OCI-LY3 (cell line): ENCODE measurements around the gene ARRDC1.

Experiments
- H2AFZ ChIP-seq: fragments of 200-600, 300-600 bp; shearing (Covaris generic); 2 replicates; pipeline ENCODE4 v1.6.0; 2014; ENCODE audit warnings: antibody characterized with exemption, low read depth, low read length
- H3K27ac ChIP-seq: fragments of 200-600, 300-600 bp; sonication (generic); 2 replicates; pipeline ENCODE4 v1.5.1; 2014; ENCODE audit warnings: mild to moderate bottlenecking, low read length, moderate library complexity, mixed read lengths
- H3K27me3 ChIP-seq: fragments of 200-600, 300-600 bp; sonication (generic); 2 replicates; pipeline ENCODE4 v1.6.1; 2014; ENCODE audit warnings: low read depth, low read length, mixed read lengths
- H3K36me3 ChIP-seq: fragments of 200-600, 300-600 bp; sonication (generic); replicated peaks from 2 replicates; pipeline ENCODE3; 2014; ENCODE audit warnings: low read depth, low read length, mixed read lengths
- H3K4me1 ChIP-seq: fragments of 300-600, 200-600 bp; sonication (generic); 2 replicates; pipeline ENCODE4 v1.6.1; 2014; ENCODE audit warnings: low read length, mixed read lengths
- H3K4me2 ChIP-seq: fragments of 200-600, 300-600 bp; sonication (generic); 2 replicates; pipeline ENCODE4 v1.6.1; 2014; ENCODE audit warnings: low read length, mixed read lengths
- H3K4me3 ChIP-seq: fragments of 300-600, 200-600 bp; sonication (generic); 2 replicates; pipeline ENCODE4 v1.5.1; 2014; ENCODE audit warnings: antibody characterized with exemption, mild to moderate bottlenecking, low read length, moderate library complexity
- H3K79me2 ChIP-seq: fragments of 300-600, 200-600 bp; shearing (Covaris generic); 2 replicates; pipeline ENCODE4 v1.6.1; 2014; ENCODE audit warnings: mild to moderate bottlenecking, low read length, mixed read lengths
- H3K9ac ChIP-seq: fragments of 300-600, 200-600 bp; shearing (Covaris generic); 2 replicates; pipeline ENCODE4 v1.6.0; 2014; ENCODE audit warnings: mild to moderate bottlenecking, low read length, moderate library complexity
- H3K9me3 ChIP-seq: fragments of 200-600, 300-600 bp; shearing (Covaris generic); 2 replicates; pipeline ENCODE4 v1.6.1; 2014; ENCODE audit warnings: low read length, mixed read lengths; ENCODE audit not compliant: insufficient read depth
- H4K20me1 ChIP-seq: fragments of 200-600, 300-600 bp; sonication (generic); 2 replicates; pipeline ENCODE4 v1.6.1; 2016; ENCODE audit warnings: low read length, mixed read lengths; ENCODE audit not compliant: insufficient read depth
- CTCF ChIP-seq: fragments of 200-600, 300-600 bp; sonication (generic); IDR thresholded peaks from 2 replicates; pipeline ENCODE4 v1.5.1; 2014; ENCODE audit warnings: antibody characterized with exemption, low read length, low read depth
- EZH2phosphoT487 ChIP-seq: fragments of 200-600 bp; shearing (Covaris generic); IDR thresholded peaks from 2 replicates; pipeline ENCODE4 v1.6.1; 2018; ENCODE audit warnings: antibody characterized with exemption, mixed run types, low read depth

The ARRDC1 gene

GRCh38 chr9:137605121-137606004 is at the start of gene ARRDC1:
TSS of gene ARRDC1 (plus strand) at chr9:137605686. CDS start at chr9:137605718, 32 bp downstream.
- Histone ChIP-seq H3K79me2 (peaks cover 4% of the 10 kb centered on the region; the same call in 1 of the 2 replicates), H3K27me3 (no peaks in the 10 kb centered on the region; the same call in 1 of the 2 replicates), H3K27ac (no peak within 1 kb of the TSS), H3K36me3 (no peaks in the 10 kb centered on the region), H3K9ac (peak within 1 kb of the TSS; percentile 69), H2AFZ (0 out of 2 replicates have a peak within 1 kb of the TSS, but pooled peaks have one; percentile 58), H3K4me1 (peaks cover 22% of the 10 kb centered on the region), H3K9me3 (no peaks in the 10 kb centered on the region), H3K4me3 (peak within 1 kb of the TSS; percentile 93), H3K4me2 (peak within 1 kb of the TSS; percentile 88), H4K20me1 (no peaks in the 10 kb centered on the region; the same call in 1 of the 2 replicates)
- no peak for TF ChIP-seq CTCF
- no peak for TF ChIP-seq EZH2phosphoT487

GRCh38 chr9:137556069-137556838 is 49.2 kb upstream of the ARRDC1 start:
- no peak overlapping the region for H3K9ac ChIP-seq

GRCh38 chr9:137558127-137558526 is 47.4 kb upstream of the ARRDC1 start:
- TF ChIP-seq CTCF: no peak
- TF ChIP-seq EZH2phosphoT487: no peak
- Histone ChIP-seq H2AFZ (no peak overlapping the region), H3K27ac (no peak overlapping the region), H3K27me3 (no peaks in the 10 kb centered on the region), H3K9ac (no peak overlapping the region), H3K4me2 (no peak overlapping the region), H3K9me3 (no peaks in the 10 kb centered on the region), H3K79me2 (peaks cover 4% of the 10 kb centered on the region; the same call in 1 of the 2 replicates), H3K4me1 (no peaks in the 10 kb centered on the region), H4K20me1 (peaks cover 3% of the 10 kb centered on the region; the same call in 1 of the 2 replicates), H3K36me3 (peaks cover 39% of the 10 kb centered on the region), H3K4me3 (no peak overlapping the region)

More at GRCh38 chr9:137556069-137556838, 49.2 kb upstream of the ARRDC1 start:
- H3K4me1 ChIP-seq: peaks cover 3% of the 10 kb centered on the region; the same call in 1 of the 2 replicates
- H3K79me2 ChIP-seq: no peaks in the 10 kb centered on the region
- H3K27me3 ChIP-seq: no peaks in the 10 kb centered on the region
- no peak overlapping the region for H3K4me3 ChIP-seq
- H2AFZ ChIP-seq: no peak overlapping the region
- H3K27ac ChIP-seq: no peak overlapping the region
- no peaks in the 10 kb centered on the region for H3K9me3 ChIP-seq
- peaks cover 3% of the 10 kb centered on the region; the same call in 1 of the 2 replicates for H4K20me1 ChIP-seq
- no peak overlapping the region for H3K4me2 ChIP-seq
- TF ChIP-seq EZH2phosphoT487 (no peak), CTCF (no peak)
- H3K36me3 ChIP-seq: peaks cover 31% of the 10 kb centered on the region

GRCh38 chr9:137564134-137564533 is 41.4 kb upstream of the ARRDC1 start:
- H3K27me3 ChIP-seq: no peaks in the 10 kb centered on the region
- H3K9me3 ChIP-seq: no peaks in the 10 kb centered on the region
- H3K79me2 ChIP-seq: peaks cover 4% of the 10 kb centered on the region; the same call in 1 of the 2 replicates
- H3K27ac ChIP-seq: no peak overlapping the region
- peaks cover 26% of the 10 kb centered on the region for H3K36me3 ChIP-seq
- no peak overlapping the region for H3K4me3 ChIP-seq
- no peak overlapping the region for H2AFZ ChIP-seq
- H4K20me1 ChIP-seq: peaks cover 3% of the 10 kb centered on the region; the same call in 1 of the 2 replicates
- no peak overlapping the region for H3K9ac ChIP-seq
- no peak overlapping the region for H3K4me2 ChIP-seq
- no peaks in the 10 kb centered on the region for H3K4me1 ChIP-seq
- TF ChIP-seq EZH2phosphoT487: no peak
- TF ChIP-seq CTCF: no peak
